GM12873 (cell line): ENCODE results near the gene PPP1R14C.

ENCODE experiments used
- CTCF ChIP-seq: IDR thresholded peaks from 2 replicates; pipeline ENCODE4 v1.5.1; 2012; ENCODE audit warnings: low read depth, mild to moderate bottlenecking, moderate library complexity, low read length, control low read depth; ENCODE audit not compliant: insufficient read depth; ENCODE audit errors: missing control alignments

The PPP1R14C gene

GRCh38 chr6:150213301-150213700 lies 70.5 kb downstream of the PPP1R14C start:
- TF ChIP-seq CTCF: no peak

GRCh38 chr6:150214310-150214709 lies 71.5 kb downstream of the PPP1R14C start:
- TF ChIP-seq CTCF: no peak

GRCh38 chr6:150220634-150221551 lies 78.0 kb downstream of the PPP1R14C start:
- no peak for TF ChIP-seq CTCF

GRCh38 chr6:150224820-150225219 lies 82.0 kb downstream of the PPP1R14C start:
- TF ChIP-seq CTCF: no peak

GRCh38 chr6:150227281-150227680 lies 84.4 kb downstream of the PPP1R14C start:
- no peak for TF ChIP-seq CTCF

- TF ChIP-seq CTCF: no peak
These were observed 85.4 kb downstream of the PPP1R14C start for GRCh38 chr6:150228072-150228733.

GRCh38 chr6:150229436-150230163 lies 86.8 kb downstream of the PPP1R14C start:
- TF ChIP-seq CTCF: no peak
